T follicular helper cell (primary cell): ENCODE data around the gene DHX40.
"Not testable (repeated sequence)": the region's sequence is repeated elsewhere in the genome, so short reads cannot be mapped to it uniquely, and the experiment has no call there.

Experiments used
- DNase-seq: peaks from one replicate; pipeline ENCODE4 v3.0.0-alpha.2; 2020; ENCODE audit warnings: low read depth
- total RNA-seq, 2 experiments: gene quantifications; one replicate each; lab custom pipeline; 2026; lab: John Stamatoyannopoulos, UW

DHX40 gene
- total RNA-seq = 67.4 to 72.0 reads per million in 2 experiments

GRCh38 chr17:59565171-59565958 is at the start of gene DHX40:
Gene DHX40 (plus strand): TSS chr17:59565610. CDS start chr17:59565672, 62 bp downstream.
- DNase-seq = peak; percentile 93

GRCh38 chr17:59516451-59516850 is 49.0 kb upstream of the DHX40 start:
- no peak for DNase-seq

GRCh38 chr17:59519132-59519531 is 46.3 kb upstream of the DHX40 start:
- DNase-seq = no peak

- no peak for DNase-seq
Observed at GRCh38 chr17:59520251-59520650, 45.2 kb upstream of the DHX40 start.

GRCh38 chr17:59521465-59522126 is 43.8 kb upstream of the DHX40 start:
- peak; percentile 34 for DNase-seq

GRCh38 chr17:59524930-59525329 is 40.5 kb upstream of the DHX40 start:
- not testable (repeated sequence) for DNase-seq

GRCh38 chr17:59525668-59526067 is 39.7 kb upstream of the DHX40 start:
- DNase-seq = no peak

- DNase-seq = no peak
Observed at GRCh38 chr17:59526451-59526850, 39.0 kb upstream of the DHX40 start.

GRCh38 chr17:59527325-59527917 is 38.0 kb upstream of the DHX40 start:
- no peak for DNase-seq

GRCh38 chr17:59527931-59528330 is 37.5 kb upstream of the DHX40 start:
- no peak for DNase-seq

- no peak for DNase-seq
Observed at GRCh38 chr17:59530531-59530930, 34.9 kb upstream of the DHX40 start.

GRCh38 chr17:59533694-59534093 is 31.7 kb upstream of the DHX40 start:
- no peak for DNase-seq

GRCh38 chr17:59534583-59534982 is 30.8 kb upstream of the DHX40 start:
- DNase-seq = no peak

- DNase-seq = no peak
Observed at GRCh38 chr17:59538195-59538909, 27.1 kb upstream of the DHX40 start.

- no peak for DNase-seq
Observed at GRCh38 chr17:59542960-59543635, 22.3 kb upstream of the DHX40 start.

- DNase-seq = no peak
Observed at GRCh38 chr17:59545942-59546341, 19.5 kb upstream of the DHX40 start.

- no peak for DNase-seq
Observed at GRCh38 chr17:59547131-59547915, 18.1 kb upstream of the DHX40 start.

- DNase-seq = not testable (repeated sequence)
Observed at GRCh38 chr17:59548985-59549384, 16.4 kb upstream of the DHX40 start.

GRCh38 chr17:59550703-59551102 is 14.7 kb upstream of the DHX40 start:
- no peak for DNase-seq

GRCh38 chr17:59558039-59558438 is 7.4 kb upstream of the DHX40 start:
- no peak for DNase-seq

- no peak for DNase-seq
Observed at GRCh38 chr17:59558953-59559352, 6.5 kb upstream of the DHX40 start.
